HG03575 (cell line): ENCODE measurements around the gene UTP15.

Source experiments
- ATAC-seq: cut with Tn5 transposase; IDR thresholded peaks from one replicate; pipeline ENCODE4 v1.9.1; 2021; ENCODE audit not compliant: unreplicated experiment, insufficient number of reproducible peaks, low FRiP score; ENCODE audit errors: extremely low read depth

The UTP15 gene, protein sequence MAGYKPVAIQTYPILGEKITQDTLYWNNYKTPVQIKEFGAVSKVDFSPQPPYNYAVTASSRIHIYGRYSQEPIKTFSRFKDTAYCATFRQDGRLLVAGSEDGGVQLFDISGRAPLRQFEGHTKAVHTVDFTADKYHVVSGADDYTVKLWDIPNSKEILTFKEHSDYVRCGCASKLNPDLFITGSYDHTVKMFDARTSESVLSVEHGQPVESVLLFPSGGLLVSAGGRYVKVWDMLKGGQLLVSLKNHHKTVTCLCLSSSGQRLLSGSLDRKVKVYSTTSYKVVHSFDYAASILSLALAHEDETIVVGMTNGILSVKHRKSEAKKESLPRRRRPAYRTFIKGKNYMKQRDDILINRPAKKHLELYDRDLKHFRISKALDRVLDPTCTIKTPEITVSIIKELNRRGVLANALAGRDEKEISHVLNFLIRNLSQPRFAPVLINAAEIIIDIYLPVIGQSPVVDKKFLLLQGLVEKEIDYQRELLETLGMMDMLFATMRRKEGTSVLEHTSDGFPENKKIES

DNA sequence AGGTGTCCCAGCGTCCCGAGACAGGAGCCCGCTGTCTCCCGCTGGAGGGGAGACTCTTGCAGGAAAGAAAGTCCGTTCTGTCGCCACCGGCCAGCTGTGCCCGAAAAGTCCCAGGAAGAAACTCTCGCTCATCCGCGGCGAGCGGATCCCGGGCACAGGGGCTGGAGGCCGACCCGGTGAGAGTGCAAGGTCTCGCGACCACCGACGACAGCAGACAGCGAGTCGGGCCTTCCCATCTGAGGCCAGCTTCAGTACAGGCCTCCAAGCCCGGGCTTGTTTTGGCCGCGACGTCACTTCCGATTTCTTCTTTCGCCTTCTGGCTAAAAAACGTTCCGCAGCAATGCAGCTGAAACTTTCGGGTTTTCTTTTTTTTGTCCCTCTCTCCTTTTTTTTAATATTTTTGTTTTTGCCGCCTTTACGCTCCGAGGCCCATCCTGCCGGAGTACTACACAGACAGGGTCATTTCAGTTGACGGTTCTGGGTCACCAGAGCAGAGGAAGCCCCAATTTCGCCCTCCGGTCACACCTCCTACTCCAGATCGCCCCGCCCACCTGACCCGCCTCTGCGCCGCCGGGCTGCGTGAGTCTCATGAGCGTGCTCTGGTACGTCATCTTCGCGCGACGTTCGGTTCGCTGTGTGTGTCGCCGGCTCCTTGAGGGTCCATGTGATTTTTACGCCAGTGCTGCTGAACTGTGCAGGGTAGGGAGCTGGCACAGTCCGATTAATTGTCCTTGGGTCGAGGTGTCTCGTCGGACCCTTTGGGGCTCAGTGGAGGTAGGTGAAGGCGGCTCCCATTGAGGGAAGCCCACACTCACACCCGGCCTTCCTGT, at the start of gene UTP15, which contains the start of gene ANKRA2:
TSS of gene UTP15 (plus strand) at position 605 of the 830 bp plus-strand sequence. CDS start 1,602 bp downstream, outside the sequence.
TSS of gene ANKRA2 (minus strand) at position 501 of the 830 bp plus-strand sequence. CDS start 2,758 bp downstream, outside the sequence.
- peak; percentile 49 for ATAC-seq

DNA sequence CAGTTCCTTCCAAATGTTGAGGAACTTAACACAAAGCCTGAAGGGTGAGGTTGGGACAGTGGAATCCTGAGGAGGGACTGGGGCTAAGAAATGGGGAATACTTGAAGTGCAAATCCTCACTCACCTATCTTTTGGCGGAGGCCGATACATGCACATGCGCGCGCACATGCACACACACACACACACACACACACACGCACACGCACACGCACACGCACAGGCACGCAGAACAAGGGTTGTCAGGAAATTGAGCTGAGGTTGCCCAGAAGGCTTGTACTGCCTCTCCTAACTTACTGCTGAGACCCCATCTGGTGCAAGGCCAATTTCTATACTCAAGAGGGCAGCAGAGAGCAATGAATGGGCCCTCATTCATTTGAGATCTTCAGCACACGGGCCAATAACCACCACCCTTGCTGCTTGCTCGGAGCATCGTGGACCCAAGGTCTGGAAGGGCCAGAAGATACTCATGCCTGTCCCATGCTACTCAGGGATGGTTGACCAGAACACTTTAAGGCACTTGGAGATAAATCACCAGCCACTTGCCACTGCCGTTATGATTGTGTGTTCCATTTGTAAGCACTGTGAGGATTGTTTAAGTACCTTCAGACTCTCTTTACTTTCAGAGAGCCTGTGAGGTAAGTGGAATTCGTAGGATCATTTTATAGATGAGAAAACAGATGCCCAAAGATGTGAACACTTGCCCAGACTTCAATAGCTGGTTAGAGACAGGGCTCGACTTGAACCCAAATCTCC, 45.8 kb upstream of the UTP15 start:
- no peak for ATAC-seq

DNA sequence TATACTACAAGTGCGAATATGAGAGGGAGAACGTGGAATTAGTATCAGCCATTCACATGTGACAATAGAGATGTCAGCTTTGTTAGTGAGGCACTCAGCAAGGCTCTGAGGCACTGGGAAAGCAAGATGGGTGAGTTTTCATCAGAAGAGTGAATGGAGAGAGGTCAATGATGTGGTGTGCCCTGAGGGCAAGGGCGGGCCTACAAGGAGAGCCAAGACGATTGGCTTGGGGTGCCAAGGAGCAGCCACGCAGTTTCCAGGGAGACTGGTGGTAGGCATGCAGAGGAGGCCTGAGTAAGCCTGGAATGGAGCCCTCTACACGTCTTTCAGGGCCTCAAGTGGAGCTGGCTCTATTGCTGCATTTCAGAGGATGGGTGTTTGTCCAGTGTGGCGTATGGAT, 42.6 kb upstream of the UTP15 start:
- ATAC-seq: no peak

DNA sequence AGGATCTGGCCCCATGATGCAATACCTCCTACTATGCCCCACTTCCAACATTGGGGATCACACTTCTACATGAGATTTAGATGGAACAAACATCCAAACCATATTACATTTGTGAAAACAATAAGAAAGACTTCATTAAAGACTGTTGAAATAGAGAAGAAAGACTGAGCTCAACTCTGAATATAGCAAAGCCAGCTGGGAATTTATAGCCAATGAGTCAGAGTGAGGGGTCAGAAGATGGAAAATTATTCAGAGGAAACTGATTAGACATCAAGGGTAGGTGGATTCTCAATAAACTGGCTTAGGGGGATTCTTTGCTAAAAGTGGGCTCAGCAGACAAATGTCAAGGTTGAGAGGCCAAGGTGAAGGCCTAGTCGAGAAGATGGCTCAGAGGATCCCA, 41.7 kb upstream of the UTP15 start:
- ATAC-seq: no peak

DNA sequence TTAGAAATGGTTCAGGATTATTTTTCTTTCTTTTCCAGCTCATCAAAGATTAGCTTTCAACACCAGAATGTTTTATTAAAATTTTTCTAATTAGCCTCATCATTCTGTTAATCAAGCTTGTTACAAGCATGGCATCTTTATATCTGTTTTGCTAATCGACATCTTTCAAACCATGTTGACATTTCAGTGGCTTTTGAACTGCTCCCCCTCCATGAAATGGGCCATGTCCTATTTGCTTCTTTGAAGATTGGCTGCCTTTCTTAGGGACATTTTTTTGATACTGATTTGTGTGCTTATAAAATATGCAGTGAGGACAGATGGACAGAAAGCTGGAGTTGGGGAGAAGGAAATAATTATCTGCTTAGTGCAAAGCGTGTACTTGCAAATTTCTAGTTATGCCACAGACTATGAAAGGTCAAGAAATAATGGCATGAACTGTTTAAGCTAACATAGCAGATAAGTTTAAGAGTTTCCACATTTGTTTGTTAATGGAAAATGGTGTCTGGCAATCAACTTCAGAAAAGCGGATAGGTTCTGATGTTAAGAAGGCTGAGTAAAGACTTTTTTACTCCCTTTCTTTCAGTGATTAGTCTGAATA, 39.8 kb upstream of the UTP15 start:
- no peak for ATAC-seq

DNA sequence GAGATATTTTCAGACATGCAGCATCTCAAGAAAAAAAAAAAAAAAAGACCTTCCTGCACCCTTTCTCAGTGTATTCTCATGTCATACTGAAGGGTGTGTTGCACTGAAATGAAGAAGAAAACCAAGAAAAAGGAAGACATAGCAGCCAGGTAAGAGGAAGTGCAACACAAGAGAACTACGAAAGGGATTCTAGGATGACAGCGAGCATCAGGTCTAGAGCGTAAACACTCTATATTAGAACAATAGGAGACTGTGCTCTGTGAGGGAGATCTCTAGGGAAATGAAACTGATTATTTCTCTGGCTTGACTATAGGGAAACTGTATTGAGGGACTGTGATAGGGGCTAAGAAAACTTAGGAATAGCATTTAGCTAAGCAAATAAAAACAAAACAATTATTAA, 37.3 kb upstream of the UTP15 start:
- no peak for ATAC-seq

DNA sequence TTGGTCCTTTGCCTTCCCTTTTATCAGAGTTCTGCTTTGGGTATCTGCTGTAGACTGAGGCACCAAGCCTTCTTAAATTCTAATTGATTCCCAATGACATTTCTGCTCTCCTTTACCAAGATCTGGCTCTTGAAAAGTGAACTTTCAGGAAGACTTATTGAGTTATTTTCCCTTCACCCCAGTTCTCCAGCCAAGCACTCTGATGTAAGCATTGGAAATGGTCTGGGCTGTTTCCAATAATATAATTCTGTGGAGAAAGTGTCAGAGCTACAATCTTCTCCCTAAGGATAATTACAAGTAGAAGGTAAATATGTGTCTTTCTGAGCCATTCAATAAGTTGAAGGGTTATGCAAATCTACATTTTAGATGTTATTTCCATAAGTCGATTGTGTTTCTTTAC, 36.5 kb upstream of the UTP15 start:
- no peak for ATAC-seq

DNA sequence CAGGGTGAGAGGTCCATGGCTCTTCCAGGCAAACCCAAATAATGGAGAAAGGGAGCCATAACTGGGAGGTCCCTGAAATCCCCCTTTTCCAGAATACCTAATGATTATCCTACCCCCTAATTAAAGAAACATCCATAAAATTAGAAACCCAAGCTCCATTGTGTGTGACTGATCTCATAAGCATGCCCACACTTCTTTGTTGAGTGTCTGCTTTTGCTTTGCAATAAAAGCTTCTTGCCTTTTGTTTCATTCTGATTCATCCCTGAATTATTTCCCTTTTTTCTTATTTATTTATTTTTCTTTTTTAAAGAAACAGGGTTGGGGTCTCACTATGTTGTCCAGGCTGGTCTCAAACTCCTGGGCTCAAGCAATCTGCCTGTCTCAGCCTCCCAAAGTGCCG, 34.2 kb upstream of the UTP15 start:
- ATAC-seq: no peak

DNA sequence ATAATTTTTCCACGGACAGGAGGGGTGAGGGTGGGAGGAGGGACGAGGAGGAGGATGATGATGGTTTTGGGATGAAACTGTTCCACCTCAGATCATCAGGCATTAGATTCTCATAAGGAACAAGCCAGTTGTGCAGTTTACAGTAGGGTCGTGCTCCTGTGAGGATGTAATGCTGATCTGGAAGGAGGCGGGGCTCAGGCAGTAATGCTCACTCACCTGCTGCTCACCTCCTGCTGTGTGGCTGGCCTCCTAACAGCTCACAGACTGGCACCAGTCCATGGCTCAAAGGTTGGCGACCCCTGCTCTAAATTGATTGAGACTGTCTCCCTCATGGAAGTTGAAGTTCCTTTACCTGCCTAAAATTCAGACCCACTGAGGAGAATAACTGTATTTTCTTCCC, 33.3 kb upstream of the UTP15 start:
- no peak for ATAC-seq

DNA sequence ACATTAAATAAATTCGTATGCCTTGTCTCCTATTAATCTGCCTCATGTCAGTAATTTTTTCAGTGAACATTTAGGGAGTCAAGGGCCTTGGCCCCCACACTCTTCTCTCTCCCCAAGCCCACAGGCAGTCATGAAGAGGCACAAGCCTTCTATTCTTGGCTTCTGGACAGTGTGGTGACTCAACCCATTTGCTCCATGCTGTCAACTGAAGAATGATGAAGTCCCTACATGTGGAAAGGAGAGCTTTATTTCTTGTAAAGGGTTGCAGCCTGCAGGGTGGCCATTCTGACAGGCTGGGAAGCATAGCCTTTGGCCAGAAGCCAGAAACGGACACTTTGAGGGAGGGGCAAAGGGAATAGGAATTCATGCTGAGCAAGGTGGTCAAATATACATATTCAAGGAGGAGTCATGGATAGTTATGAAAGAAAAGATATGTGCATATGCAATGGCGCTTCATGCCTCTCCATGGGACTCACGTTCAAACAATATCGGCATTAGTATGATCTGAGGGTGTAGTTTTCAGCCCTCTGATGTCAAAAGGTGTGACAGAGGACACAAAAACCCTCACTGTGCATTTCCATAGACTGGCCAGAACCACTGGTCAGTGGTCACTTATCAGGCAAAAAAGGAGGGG, 31.4 kb upstream of the UTP15 start:
- ATAC-seq: no peak

DNA sequence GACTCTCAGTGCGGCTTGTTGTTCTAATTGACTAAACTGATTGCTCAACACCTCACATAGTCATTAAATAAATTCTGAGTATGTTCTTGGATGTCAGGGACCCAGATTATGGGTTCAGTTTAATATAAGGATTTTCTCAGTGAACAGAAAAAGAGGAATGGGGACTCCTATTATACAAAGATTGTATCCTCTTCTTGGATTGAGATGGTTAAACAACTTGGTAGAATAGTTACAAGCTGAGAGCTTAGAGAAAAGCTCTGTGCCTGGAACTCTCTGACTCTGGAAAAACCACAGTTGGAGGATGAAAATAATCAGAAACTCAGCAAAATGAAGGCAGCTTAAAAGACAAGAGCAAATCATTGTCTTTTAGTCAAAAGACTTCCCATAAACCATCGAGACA, 30.6 kb upstream of the UTP15 start:
- ATAC-seq: no peak

DNA sequence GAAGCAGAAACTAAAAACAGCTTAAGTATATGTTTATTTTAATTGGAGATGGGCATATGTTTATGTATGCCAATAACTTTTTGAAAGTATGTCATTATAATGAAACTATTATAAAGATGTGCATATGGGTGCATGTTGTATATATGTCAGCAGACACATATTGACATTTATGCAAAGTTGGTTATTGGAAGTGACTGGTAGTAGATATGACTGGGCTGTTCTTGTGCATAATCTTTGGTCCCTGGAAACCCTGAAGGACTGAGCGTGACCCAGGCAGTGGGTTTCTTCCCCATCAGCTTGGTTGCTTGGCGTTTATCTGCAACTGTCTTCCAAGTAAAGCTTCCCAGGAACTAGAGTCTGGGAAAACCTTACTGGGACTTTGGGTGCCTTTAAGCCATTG, 25.8 kb upstream of the UTP15 start:
- no peak for ATAC-seq

DNA sequence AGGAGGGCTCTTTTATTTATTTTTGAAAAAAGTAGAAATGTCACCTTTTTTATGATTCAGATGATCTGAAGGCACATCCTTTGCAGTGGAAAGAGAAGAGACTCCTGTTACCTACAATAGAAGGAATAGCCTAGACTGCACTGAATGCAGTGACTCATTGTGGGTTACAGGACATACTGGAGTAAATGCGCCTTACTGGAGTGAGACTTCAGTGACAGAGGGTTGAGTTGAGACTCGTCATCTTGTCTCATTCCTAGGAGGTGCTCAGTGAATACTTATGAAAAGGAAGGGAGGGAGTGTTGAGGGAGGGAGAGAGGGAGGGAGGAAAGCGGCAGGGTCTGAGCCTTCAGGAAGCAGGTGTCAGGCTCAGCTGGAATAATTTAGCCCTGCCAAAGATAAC, 25.4 kb upstream of the UTP15 start:
- ATAC-seq: no peak

DNA sequence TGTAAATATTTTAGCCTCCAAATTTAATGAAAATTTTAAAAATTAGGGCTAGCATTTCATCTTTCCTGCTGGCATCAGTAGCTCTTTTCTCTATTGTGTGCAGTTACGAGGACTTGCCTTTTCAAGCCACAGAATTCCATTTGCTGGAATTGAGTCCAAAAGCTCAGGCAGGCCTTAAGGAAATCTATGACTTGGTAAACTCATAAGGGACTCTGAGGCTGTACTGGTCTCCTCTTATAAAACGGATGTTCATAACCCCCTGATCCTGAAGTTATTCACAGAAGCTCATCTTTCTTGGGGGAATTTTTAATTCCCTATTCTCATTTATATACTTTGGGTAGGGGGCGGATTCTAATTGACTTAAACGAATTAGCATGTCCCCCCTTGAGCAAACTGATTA, 23.5 kb upstream of the UTP15 start:
- ATAC-seq: no peak

DNA sequence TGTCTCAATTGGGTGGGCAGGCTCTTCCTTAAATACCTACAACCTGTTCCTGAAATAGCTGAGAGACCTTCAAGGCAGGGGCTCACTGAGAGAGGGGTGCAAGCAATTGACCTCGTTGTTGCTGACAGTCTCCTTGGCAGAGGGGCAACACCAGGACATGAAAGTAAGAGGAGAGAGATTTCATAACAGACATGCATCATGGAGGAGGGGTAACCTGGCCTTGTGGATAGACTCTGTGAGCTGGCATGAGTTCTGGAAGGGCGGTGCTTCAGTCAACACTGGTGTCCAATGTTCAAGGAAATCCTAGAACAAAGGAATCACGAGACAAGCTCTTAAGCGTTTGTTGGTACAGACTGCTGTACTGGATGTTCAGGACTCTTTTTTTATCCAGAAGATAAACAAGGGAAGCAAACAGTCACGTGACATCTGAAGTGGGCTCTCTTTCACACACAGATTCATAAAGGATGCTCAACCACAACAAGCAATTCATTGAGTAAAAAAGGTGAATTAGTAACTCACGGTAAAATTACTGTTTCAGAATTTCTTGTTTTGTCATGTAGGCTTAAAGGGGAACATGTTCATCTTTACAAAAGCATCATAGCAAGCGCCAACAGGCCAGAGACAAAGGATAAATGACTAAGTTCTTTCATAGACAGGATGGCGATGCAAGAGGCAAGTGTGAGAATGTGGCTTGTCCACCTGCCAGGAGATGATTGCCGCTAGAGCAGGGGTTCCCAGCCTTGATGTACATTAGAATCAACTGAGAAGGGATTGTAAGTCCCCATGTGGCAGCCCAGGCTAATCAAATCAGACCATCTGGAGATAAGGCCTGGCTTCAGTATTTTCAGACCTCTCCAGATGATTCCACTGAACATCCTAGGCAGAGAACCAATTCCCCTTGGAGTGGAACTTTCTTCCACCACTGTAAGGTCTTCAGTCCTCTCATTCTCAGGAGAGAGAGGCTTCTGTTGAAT, 20.8 kb upstream of the UTP15 start:
- no peak for ATAC-seq

DNA sequence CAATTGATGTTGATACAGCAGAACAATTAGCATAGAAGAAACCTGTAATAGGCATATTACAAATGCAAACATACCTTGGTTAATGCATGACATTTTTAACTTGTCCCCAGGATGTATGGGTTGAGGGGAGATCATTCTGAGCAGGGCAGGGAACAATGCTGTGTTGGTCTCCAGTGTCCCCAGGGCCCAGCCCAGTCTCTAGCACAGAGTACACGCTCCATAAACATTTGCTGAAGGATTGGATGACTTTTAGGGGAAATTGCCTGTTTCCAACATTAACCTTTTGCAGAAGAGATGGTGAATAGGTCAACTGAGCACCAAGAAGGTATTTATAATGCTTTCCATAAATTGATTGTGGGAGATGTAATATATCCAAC, 20.2 kb upstream of the UTP15 start:
- no peak for ATAC-seq

DNA sequence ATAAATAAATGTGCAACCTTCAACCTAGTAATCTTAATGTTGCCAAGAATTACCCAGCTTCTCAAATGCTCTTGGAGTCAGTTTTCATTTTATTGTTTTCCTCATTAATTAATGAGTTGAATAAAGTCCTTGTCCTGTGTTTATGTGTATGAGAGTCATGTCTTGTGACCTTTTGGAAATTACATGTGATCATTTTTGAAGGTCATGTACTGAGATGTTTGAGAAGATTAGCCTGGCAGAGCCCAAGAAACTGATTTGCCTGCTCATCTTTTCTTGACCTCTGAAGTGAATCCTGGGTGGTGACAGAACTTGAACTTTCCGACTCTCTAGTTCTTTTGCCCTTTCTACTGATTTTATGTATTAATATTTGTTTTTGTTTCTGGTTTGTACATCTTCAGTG, 15.5 kb upstream of the UTP15 start:
- ATAC-seq: no peak
